Activated CD8-positive, alpha-beta memory T cell treated with anti-CD3 and anti-CD28 coated beads, Interleukin-2, amount 50 U/mL, for 1 hour (primary cell): ENCODE measurements around the gene FEM1A.

Experiments
- DNase-seq: peaks from one replicate; pipeline ENCODE4 v3.0.0-alpha.2; 2020; ENCODE audit errors: extremely low read depth

Gene FEM1A

GRCh38 chr19:4847190-4847973 is 55.8 kb downstream of the FEM1A start:
- no peak for DNase-seq

GRCh38 chr19:4849019-4849418 is 57.5 kb downstream of the FEM1A start:
- no peak for DNase-seq
